ENCODE data around the gene IRS2. TPM values are rescaled to one million over a fixed set of nuclear protein-coding genes. Genes with fewer than 3 reads are reported as not detected.

The IRS2 gene
- total and polyA plus RNA-seq, 2 experiments from 2014 or later: 3.6 to 14.5 TPM

DNA sequence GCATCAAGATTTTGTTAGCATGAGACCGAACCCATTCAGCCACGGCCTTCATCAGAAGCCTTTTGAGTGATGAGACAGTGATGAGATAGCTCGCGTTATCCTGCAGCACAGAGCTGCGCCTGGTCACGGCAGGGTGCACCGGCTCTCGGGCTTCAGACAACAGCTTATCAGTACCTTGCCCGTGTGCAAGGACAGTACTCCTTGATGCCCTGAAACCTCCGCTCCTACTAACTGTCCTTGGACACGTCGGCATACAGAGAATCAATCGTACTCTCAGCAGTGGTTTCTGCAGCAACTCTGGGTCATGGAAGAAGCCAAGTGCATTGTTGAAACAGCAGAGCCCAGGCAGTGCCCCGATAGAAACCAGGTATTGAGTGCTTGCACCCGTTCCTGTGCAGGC lies 40.7 kb downstream of the IRS2 start (continued):
- TF ChIP-seq, protein P1, sequence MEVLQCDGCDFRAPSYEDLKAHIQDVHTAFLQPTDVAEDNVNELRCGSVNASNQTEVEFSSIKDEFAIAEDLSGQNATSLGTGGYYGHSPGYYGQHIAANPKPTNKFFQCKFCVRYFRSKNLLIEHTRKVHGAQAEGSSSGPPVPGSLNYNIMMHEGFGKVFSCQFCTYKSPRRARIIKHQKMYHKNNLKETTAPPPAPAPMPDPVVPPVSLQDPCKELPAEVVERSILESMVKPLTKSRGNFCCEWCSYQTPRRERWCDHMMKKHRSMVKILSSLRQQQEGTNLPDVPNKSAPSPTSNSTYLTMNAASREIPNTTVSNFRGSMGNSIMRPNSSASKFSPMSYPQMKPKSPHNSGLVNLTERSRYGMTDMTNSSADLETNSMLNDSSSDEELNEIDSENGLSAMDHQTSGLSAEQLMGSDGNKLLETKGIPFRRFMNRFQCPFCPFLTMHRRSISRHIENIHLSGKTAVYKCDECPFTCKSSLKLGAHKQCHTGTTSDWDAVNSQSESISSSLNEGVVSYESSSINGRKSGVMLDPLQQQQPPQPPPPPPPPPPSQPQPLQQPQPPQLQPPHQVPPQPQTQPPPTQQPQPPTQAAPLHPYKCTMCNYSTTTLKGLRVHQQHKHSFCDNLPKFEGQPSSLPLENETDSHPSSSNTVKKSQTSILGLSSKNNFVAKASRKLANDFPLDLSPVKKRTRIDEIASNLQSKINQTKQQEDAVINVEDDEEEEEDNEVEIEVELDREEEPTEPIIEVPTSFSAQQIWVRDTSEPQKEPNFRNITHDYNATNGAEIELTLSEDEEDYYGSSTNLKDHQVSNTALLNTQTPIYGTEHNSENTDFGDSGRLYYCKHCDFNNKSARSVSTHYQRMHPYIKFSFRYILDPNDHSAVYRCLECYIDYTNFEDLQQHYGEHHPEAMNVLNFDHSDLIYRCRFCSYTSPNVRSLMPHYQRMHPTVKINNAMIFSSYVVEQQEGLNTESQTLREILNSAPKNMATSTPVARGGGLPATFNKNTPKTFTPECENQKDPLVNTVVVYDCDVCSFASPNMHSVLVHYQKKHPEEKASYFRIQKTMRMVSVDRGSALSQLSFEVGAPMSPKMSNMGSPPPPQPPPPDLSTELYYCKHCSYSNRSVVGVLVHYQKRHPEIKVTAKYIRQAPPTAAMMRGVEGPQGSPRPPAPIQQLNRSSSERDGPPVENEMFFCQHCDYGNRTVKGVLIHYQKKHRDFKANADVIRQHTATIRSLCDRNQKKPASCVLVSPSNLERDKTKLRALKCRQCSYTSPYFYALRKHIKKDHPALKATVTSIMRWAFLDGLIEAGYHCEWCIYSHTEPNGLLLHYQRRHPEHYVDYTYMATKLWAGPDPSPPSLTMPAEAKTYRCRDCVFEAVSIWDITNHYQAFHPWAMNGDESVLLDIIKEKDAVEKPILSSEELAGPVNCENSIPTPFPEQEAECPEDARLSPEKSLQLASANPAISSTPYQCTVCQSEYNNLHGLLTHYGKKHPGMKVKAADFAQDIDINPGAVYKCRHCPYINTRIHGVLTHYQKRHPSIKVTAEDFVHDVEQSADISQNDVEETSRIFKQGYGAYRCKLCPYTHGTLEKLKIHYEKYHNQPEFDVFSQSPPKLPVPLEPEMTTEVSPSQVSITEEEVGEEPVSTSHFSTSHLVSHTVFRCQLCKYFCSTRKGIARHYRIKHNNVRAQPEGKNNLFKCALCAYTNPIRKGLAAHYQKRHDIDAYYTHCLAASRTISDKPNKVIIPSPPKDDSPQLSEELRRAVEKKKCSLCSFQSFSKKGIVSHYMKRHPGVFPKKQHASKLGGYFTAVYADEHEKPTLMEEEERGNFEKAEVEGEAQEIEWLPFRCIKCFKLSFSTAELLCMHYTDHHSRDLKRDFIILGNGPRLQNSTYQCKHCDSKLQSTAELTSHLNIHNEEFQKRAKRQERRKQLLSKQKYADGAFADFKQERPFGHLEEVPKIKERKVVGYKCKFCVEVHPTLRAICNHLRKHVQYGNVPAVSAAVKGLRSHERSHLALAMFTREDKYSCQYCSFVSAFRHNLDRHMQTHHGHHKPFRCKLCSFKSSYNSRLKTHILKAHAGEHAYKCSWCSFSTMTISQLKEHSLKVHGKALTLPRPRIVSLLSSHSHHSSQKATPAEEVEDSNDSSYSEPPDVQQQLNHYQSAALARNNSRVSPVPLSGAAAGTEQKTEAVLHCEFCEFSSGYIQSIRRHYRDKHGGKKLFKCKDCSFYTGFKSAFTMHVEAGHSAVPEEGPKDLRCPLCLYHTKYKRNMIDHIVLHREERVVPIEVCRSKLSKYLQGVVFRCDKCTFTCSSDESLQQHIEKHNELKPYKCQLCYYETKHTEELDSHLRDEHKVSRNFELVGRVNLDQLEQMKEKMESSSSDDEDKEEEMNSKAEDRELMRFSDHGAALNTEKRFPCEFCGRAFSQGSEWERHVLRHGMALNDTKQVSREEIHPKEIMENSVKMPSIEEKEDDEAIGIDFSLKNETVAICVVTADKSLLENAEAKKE (CRISPR knock-in tag; IDR thresholded peaks at IDR 0.05): no peak
- TF ChIP-seq JUNB (IDR thresholded peaks at IDR 0.05; ENCODE audit: unreplicated experiment) (no peak), CREB1 (CRISPR knock-in tag; IDR thresholded peaks at IDR 0.05; ENCODE audit: low read depth) (no peak), EZH2 (IDR thresholded peaks at IDR 0.05; ENCODE audit: low read depth, unreplicated experiment) (no peak)
- TF ChIP-seq, protein P2, sequence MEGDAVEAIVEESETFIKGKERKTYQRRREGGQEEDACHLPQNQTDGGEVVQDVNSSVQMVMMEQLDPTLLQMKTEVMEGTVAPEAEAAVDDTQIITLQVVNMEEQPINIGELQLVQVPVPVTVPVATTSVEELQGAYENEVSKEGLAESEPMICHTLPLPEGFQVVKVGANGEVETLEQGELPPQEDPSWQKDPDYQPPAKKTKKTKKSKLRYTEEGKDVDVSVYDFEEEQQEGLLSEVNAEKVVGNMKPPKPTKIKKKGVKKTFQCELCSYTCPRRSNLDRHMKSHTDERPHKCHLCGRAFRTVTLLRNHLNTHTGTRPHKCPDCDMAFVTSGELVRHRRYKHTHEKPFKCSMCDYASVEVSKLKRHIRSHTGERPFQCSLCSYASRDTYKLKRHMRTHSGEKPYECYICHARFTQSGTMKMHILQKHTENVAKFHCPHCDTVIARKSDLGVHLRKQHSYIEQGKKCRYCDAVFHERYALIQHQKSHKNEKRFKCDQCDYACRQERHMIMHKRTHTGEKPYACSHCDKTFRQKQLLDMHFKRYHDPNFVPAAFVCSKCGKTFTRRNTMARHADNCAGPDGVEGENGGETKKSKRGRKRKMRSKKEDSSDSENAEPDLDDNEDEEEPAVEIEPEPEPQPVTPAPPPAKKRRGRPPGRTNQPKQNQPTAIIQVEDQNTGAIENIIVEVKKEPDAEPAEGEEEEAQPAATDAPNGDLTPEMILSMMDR (conservative IDR thresholded peaks at IDR 0.05; ENCODE audit: low read depth in 2 of 2): no peak
- TF ChIP-seq, protein P3, sequence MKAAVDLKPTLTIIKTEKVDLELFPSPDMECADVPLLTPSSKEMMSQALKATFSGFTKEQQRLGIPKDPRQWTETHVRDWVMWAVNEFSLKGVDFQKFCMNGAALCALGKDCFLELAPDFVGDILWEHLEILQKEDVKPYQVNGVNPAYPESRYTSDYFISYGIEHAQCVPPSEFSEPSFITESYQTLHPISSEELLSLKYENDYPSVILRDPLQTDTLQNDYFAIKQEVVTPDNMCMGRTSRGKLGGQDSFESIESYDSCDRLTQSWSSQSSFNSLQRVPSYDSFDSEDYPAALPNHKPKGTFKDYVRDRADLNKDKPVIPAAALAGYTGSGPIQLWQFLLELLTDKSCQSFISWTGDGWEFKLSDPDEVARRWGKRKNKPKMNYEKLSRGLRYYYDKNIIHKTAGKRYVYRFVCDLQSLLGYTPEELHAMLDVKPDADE (IDR thresholded peaks at IDR 0.05): no peak

DNA sequence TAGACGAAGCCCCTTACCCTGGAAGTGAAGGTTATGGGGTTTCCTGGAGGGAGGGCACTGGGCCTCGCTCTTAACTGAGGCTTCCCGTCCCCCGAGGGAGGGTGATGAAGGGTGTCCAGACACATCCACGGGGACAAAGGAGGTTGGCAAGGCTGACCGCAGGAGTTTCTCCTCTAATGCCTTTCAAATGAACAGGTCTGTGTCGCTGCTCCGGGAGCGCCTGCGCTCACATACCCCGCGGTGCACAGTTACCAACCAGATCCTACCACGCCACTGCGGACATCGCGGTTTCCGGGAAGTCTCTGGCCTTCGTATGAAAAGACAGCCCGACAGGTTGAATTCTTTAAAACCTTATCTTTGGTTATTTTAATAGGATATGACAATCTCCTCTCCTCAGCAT lies 41.3 kb downstream of the IRS2 start:
- Mint-ChIP-seq H3K27me3 (ENCODE audit: insufficient read depth, low read depth, poor library complexity) (peaks cover 2% of the 10 kb centered on the region), H3K36me3 (ENCODE audit: low read depth) (no peaks in the 10 kb centered on the region; the same call in 2 of the 3 replicates), H3K9me3 (no peaks in the 10 kb centered on the region), H3K4me1 (peaks cover 16% of the 10 kb centered on the region), H3K27ac (no peak overlapping the region), H3K4me3 (no peak overlapping the region)
- Histone ChIP-seq H3K36me3 (ENCODE audit: insufficient read depth) (no peaks in the 10 kb centered on the region), H4K20me1 (replicated peaks; ENCODE audit: insufficient read depth) (no peaks in the 10 kb centered on the region), H3K4me1 (ENCODE audit: insufficient read depth) (peaks cover 5% of the 10 kb centered on the region; the same call in 1 of the 2 replicates), H3K9me2 (ENCODE audit: insufficient read depth) (no peaks in the 10 kb centered on the region), H3K27me3 (ENCODE audit: insufficient read depth) (no peaks in the 10 kb centered on the region), H3K4me3 (no peak overlapping the region), H3K4me2 (no peak overlapping the region), H3F3A (replicated peaks; ENCODE audit: low read depth) (no peaks in the 10 kb centered on the region), H3K27ac (ENCODE audit: low read depth) (no peak overlapping the region), H3K79me2 (replicated peaks; ENCODE audit: insufficient read depth) (no peaks in the 10 kb centered on the region), H2AFZ (no peak overlapping the region)
- DNase-seq (ENCODE audit: low spot score): no peak
- no peak for ATAC-seq
- TF ChIP-seq NANOG (IDR thresholded peaks at IDR 0.05; ENCODE audit: borderline replicate concordance) (no peak), EZH2 (IDR thresholded peaks at IDR 0.05; ENCODE audit: low read depth, unreplicated experiment) (no peak), EZH2phosphoT487 (IDR thresholded peaks at IDR 0.05; ENCODE audit: unreplicated experiment) (no peak), POLR2AphosphoS5 (IDR thresholded peaks at IDR 0.05; ENCODE audit: low read depth) (no peak)
- TF ChIP-seq, protein P2 (conservative IDR thresholded peaks at IDR 0.05; ENCODE audit: low read depth in 2 of 2): no peak

Measured in GM23338 (cell line).